ENCODE measurements around the gene PPP4R2.
A peak's percentile ranks its signal among the peaks of the same experiment; 100 is the strongest.
"Not testable (repeated sequence)": the region's sequence is repeated elsewhere in the genome, so short reads cannot be mapped to it uniquely, and the experiment has no call there.

The PPP4R2 gene

DNA sequence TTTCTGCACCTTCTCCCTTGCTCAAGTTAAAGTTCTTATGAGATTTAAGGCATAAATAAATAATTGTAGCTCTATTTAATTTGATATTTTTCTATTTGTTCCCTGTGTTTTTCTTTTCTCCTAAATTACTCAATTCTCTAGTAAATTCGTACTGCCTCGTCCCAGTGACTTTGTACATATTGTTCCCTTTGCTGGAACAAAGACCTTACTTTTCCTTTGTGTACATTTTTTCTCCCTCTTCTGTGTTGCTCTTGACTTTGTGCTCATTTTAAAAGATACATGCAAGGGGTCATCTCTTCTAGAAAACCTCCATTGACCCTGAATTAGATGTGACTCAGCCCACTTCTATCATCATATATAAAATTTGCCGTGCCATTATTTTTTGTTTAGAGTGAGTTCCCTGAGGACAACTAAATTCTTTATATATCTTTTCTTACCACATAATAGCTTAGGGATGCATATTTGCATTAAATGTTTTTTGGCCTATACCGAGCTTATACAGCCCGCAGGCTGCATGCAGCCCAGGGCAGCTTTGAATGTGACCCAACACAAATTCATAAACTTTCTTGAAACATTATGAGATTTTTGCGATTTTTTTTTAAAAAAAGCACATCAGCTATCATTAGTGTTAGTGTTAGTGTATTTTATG is 29.6 kb downstream of the PPP4R2 start:
- no peak for DNase-seq (ENCODE audit: low spot score)

DNA sequence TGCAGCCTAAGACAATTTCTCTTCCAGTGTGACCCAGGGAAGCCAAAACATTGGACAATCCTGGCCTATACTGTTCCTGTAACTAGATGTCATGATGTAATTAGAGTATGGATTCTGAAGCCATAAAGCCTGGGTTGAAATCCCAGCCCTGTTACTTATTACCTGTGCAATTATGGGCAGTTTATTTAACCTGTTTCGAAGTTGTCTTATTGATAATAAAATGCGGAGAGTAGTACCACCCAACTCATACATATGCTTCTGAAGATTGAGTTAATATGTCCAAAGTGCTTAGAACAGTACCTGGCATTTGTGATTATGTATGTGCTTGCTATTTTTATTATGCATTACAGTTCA is 30.1 kb downstream of the PPP4R2 start:
- no peak for DNase-seq (ENCODE audit: low spot score)

DNA sequence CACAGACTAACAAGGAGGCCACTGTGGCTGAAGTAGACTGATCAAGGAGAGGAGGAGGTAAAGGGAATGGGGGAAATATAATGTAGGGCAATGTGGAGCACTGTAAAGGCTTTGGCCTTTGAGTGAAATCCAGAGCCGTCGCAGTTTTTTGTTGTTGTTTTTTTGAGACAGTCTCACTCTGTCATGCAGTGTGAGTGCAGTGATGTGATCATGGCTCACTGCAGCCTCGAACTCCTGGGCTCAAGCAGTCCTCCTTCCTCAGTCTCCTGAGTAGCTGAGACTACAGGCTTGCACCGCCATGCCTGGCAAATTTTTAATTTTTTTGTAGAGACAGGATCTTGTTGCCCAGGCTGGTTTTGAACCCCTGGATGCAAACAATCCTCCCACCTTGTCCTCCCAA is 32.2 kb downstream of the PPP4R2 start:
- no peak for DNase-seq (ENCODE audit: low spot score)

DNA sequence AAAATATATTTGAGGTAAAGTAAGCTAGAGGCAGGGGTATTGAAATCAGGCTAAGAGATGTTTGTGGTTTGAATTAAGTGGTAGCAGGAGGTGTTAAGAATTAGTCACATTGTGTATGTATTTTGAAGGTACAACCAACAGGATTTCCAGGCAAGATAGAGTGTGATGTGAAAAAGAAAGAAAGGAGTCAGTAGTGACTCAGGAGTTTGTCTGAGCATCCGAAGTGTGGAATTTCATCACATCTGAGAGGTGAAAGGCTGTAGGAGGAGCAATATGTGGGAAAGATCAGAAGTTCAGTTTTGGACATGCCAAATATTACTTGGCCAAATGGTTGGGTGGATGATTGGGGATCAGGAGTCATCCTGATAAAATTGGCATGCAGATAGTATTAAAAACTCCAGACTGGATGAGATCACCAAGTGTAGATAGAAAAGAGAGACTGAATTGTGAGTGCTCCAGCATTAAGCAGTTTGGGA is 32.7 kb downstream of the PPP4R2 start:
- no peak for DNase-seq (ENCODE audit: low spot score)

DNA sequence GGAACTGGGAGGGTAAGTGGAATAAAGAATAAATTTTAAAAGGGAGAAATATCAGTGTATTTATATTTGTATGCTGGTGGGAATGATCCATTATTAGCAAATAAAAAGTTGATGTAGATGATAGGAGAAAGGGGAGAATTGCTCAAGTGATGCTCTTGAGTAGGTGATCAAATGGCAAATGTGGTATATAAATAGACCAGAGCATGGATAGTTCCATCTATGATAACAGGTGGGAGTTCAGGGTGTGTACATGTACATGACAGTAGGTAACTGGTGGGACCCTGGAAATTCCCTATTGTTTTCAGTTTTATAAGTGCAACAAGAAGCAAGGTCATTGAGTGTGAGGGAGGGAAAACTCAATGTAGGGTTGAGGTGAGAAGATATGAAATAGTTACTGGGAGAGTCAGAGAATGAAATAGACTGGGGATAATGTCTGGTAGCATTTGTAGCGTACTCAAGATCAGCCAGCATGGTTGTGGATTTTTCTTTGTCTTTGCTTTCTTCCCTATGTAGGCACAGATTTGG is 33.5 kb downstream of the PPP4R2 start:
- DNase-seq (ENCODE audit: low spot score), result no peak

DNA sequence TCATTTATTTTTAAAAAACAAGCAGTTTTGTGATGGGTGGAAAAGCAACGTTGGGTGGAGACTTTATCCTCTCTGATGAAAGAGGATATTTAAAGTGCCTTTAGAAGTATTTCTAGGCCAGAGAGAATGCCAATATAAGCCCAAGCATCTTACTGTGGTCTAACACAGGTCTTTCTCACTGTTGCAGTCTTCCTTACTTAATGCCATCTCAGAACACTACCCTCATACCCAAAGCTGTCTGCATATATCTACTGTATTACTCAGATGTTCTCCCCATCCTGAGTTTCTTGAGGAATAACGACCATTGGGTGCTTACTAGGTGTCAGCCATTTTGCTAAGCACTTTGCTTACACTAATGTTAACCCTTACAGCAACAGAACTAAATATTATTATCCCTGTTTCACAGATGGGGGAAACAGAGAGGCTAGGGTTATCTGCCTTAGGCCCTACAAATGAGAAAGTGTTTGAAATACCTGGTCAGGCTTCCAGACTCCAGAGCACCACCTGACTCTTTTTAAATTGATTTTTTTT is 35.0 kb downstream of the PPP4R2 start:
- DNase-seq (ENCODE audit: low spot score), result no peak

DNA sequence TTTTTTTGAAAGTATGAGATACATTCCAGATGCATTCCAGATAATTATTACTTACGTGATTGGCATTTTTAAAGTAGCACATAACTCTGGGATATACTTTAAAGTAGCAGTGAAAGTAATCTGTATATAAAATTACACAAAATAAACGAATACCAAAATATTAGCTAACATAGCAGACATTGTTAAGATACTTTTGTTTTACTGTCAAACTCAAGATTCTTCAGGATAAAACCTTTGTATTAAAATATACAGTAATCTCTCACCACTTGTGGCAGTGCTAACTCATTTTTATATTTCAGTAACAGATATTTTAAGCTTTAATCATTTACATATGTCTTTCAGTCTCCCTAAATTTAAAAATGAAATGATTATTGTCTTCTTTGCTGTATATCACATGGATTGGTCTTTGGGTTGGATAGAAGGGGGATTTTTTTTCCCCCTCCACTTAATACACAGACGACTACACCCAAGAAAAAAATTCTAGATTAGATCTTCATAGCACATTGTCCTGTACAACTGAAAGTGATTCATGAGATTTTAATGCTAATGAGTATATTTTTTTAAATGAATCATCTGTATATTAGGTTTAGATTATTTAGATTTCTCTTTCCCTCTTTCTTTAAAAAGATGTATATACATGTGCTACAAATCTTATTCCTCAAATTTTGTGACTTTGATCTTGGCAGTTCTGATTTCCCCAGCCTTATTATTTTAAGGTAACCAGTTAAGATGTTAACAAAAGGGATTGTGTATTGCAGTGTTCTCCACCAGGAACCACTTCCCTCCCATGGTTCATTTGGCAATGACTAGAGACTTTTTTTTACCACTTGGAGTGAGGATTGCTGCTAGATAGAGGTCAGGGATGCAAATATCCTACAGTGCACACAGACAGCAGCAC is 40.3 kb downstream of the PPP4R2 start:
- peak; percentile 31 for DNase-seq (ENCODE audit: low spot score)

DNA sequence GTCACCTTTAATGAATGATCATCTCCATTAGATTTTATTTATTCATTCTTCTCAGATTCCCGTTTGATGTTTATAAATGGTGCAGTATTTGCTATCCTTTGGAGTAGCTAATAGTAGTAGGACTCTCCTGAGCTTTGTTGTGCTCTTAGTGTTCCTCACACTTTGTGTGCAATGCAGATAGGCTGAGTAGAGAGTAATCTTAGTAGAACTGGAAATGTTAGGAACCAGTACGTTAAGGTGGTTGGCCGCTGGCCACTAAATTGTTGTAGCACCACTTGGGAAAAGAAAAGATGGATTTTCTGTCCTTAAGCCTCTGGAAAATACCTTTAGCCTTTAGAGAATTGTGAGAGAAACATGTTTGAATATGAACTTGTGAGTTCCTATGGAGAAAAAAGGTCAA is 44.9 kb downstream of the PPP4R2 start:
- DNase-seq (ENCODE audit: low spot score), result no peak

DNA sequence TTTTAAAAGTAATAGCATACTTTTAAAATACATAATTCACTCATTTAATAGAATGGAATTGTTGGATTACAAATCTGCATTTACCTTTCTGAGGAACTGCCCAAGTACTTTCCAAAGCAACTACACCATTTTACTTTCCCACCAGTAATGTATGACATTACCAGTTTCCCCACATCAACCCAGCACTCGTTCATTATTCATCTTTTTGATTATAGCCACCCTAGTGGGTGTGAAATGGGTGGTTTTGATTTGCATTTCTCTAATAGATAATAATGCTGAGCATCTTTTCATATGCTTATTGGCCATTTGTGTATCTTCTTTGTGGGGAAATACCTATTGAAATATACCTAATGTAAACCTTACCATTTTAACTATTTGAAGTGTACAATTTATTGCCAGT is 46.8 kb downstream of the PPP4R2 start:
- no peak for DNase-seq (ENCODE audit: low spot score)

DNA sequence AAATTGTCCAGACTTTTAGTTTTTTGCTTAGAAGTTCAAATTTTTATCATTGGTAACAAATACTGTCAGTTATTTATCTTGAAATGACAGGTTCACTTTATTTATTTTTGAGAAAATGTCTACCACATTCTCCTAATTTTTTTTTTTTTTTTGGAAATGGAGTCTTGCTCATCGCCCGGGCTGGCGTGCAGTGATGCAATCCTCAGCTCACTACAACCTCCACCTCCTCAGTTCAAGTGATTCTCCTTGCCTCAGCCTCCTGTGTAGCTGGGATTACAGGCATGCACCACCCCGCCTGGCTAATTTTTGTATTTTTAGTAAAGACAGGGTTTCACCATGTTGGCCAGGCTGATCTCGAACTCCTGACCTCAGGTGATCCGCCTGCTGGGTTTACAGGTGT is 48.8 kb downstream of the PPP4R2 start:
- DNase-seq (ENCODE audit: low spot score), result no peak

DNA sequence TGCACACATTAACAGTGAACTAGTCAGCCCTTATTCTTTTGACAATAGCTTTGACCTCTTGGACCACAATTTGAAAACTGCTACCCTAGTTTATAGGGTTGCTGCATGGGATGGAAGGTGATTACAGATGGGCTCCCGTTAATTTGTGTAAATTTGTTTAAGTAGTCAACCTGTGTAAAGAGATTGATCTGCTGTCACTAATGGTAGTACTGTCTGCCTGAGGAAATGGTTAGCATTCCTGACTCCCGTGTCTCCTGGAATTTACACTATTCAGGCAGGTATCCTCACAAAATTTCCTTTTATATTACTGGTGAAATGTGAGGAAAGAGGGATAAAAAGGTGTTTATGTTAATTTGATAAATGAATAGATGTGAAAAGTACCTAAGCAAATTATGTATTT is 49.6 kb downstream of the PPP4R2 start:
- no peak for DNase-seq (ENCODE audit: low spot score)

DNA sequence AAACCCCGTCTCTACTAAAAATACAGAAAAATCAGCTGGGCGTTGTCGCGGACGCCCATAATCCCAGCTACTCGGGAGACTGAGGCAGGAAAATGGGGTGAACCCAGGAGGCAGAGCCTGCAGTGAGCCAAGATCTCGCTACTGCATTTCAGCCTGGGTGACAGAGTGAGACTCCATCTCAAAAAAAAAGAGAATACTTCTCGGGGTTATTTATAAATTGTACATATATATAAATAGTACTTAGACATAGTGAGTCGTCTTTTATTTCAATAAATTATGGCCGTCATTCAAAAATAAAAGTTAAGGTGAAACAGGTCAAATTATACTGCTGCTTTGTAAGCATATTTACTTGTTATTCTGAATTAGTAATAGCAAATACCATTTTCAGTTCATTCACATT is 52.7 kb downstream of the PPP4R2 start:
- DNase-seq (ENCODE audit: low spot score), result no peak

DNA sequence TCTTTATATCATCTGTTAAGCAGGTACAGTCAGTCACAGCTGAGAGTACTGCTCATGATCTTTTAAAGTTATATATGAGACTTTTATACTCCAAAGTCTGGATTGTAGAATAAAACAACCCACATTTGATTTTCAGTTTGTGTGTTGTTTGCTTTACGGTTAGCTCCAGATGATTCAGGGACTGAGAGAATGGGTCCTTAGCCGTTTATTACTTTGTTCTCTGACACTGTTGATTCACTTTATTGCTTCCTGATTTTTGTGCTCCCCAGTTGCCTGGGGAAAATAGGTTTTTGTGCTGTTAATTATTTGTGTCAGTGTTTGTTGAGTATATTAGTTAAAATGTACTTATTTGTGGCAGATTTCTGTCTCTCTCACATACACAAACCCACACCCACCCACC is 56.2 kb downstream of the PPP4R2 start:
- no peak for DNase-seq (ENCODE audit: low spot score)

DNA sequence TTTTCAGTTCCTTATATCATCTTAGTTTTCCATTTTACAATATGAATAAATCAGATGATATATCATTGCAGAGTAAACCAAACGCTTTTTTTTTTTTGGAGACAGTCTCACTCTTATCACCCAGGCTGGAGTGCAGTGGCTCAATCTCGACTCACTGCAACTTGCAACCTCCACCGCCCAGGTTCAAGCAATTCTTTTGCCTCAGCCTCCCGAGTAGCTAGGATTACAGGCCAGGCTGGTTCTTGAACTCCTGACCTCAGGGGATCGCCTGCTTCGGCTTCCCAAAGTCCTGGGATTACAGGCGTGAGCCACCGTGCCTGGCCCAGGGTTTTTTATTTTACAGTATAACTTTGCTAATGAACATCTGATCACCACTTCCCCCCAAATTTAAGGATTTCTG is 59.0 kb downstream of the PPP4R2 start:
- DNase-seq (ENCODE audit: low spot score), result no peak

DNA sequence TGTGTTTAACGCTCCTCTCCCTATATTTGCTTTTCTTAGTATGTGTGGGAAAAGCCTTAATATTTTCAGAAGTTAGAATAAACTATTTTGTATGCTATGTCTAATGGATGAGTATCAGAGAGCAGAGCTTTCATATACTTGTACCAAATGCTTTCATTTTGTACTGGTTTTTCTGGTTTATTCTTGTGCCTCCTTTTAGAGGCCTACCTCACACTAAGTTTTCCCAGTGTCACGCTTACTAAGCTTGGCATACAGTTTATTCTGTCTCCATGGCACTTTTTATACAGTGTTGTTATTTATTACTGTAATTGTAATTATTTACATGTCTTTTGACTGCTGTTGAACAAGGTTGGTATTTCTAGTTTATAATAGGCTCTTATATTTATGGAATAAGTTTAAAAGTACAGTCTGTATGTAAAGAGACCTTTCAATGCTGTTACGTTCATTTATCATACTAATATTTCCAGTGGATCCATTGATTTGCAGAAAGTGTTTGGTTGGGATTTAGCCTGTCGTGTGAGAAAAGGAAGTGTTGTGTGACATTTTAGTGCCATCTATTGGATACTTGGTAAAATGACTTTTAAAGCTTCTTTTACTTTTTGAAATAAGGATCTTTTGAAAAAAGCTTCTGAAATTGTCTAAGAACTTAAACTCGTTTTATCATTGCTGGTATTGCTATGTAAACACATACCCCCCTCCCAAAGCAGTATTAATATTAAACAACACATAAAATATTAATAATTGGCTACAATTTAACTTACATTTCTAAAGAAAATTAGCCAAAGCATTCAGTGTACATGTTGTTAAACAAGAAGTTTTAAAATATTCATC is 59.6 kb downstream of the PPP4R2 start:
- DNase-seq (ENCODE audit: low spot score), result no peak

DNA sequence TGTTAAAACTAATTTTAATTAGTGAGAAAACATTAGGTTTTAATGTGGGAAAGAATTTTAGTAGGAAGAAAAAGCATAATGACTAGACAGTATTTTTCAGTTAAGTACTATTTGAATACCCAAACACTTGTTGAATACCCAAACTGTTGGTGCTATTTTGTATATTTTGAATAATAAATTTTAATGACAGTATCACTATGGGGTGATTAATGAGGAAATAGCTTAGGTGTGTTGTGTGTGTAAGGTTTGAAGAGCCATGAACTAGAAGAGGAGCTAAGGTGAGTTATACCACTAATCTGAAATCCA is 60.2 kb downstream of the PPP4R2 start:
- no peak for DNase-seq (ENCODE audit: low spot score)

DNA sequence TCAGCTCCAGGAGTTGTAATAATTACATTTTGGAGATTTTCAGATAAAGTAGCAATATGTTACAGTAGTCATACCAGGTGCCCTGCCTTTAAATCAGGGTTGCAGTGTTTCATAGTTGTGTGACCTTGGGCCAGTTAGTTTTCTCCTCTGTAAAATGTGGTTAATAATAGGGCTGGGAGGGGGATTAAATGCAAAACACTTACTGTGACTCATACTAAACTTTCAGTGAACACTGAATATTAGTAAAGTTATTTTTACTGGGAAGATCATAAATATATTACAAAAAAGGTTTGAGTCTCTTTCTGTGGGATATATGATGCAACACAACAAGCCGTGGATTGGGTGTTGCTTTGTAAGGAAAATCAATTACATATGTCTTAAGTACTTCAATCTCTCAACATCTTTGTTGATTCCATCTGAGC is 63.7 kb downstream of the PPP4R2 start:
- DNase-seq (ENCODE audit: low spot score), result no peak

DNA sequence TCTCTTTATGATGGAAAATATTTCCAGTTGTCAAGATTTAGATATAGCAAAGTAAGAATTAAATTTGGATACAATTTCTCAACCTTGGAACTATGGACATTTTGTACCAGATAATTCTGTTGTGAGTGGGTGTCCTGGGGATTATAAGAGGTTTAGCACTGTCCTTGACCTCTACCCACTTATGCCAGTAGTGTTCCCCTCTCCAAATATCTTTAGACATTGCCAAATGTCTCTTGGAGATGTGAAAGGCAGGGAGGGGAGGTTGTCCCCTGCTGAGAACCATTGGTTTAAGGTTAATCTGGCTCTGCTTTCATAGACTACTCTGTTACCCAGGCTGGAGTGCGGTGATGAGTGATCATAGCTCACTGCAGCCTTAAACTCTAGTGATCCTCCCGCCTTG is 64.8 kb downstream of the PPP4R2 start, which contains the start of gene EBLN2:
Gene EBLN2 (plus strand): TSS at position 244 of the 400 bp plus-strand sequence. CDS start 423 bp downstream, outside the sequence.
- no peak for DNase-seq (ENCODE audit: low spot score)

DNA sequence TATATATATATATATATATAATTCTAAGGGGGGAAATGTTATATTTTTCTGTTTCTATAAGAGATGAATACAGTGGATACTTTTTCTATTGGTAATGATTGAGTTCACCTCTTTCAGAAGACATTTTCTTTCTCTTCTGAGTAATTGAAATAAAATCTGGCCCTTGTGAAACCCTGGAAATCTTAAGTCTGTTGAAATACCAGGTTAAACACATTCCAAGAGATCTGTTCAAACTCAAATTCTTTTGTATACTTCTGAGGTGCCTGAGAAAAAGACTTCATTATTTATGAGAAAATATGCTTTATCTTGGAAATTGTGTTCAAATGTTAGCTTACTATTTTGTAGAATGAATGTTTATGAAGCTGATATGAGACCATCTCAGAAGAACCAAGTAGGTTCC is 69.6 kb downstream of the PPP4R2 start:
- DNase-seq (ENCODE audit: low spot score), result not testable (repeated sequence)

DNA sequence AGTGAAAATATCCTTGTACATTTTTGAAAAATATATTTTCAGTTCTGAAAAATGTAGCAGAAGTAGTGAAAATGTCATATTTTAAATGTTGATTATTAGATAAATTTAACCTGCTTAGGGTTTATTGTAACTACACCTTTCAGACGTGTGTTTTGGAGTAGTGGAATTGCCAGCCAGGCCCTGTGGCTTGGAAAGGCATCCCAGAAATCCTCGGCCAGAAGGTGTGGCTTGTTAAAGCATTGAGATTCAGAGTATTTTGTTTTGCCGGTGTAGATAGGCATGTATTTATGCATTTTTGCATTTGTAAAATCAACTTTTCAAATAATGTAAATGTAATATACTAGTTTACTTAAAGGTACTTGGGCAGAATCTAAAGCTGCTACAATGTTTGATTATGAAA is 71.8 kb downstream of the PPP4R2 start:
- DNase-seq (ENCODE audit: low spot score), result no peak

DNA sequence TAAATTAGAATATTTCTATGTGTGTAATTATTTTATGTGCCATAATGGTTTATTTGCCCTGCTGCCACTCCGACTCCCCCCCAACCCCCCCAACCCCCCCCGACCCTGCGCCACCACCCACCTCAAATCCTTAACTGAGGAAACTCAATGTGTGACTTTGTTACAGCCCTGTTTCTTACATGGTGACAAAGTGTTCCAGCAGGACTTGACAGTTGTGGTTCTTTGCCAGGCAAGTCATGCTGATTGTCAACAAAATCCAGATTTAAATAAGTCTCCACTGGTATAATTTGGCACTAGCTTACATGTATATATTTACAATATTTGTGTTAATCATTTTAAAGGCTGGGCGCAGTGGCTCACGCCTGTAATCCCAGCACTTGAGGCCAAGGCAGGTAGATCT is 72.6 kb downstream of the PPP4R2 start:
- no peak for DNase-seq (ENCODE audit: low spot score)

DNA sequence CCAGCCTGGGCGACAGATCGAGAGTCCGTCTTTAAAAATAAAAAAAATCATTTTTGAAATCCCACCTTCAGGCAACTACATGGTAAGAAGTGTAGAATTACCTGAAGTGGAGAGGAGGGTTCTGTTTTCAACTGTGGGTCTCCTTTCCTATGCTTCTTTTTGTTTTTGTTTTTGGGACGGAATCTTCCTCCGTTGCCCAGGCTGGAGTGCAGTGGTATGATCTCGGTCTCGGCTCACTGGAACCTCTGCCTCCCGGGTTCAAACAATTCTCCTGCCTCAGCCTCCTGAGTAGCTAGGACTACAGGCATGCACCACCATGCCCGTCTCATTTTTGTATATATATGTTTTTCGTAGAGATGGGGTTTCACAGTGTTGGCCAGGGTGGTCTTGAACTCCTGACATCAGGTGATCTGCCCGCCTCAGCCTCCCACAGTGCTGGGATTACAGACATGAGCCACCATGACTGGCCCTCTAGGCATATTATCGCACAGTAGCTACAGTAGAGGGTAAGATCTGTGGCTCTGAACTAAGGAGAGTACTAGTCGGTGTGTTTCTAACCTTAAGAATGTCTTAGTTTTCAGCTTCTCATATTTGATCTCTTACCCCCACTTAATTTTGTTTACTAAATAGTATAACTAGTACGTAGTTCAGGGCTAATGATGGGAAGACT is 73.3 kb downstream of the PPP4R2 start:
- DNase-seq (ENCODE audit: low spot score), result no peak

All from iPS-NIHi11 (cell line).